Transverse colon (tissue), 4 donors: ENCODE data around the gene AQP7. TPM values are rescaled to one million over a fixed set of nuclear protein-coding genes. Genes with fewer than 3 reads are reported as not detected.

Experiments used
- DNase-seq: peaks from one replicate; pipeline ENCODE4 v3.0.0-alpha.2; 2019
- H3K27ac ChIP-seq, 4 donors: fragments of 200-600 bp; sonication (generic); 2 replicates each; pipeline ENCODE4 v1.5.1; 2016 to 2018; ENCODE audit warnings: inconsistent platforms in 4 of 4
- H3K27me3 ChIP-seq: fragments of 200-600 bp; sonication (generic); 2 replicates; pipeline ENCODE4 v1.5.1; 2017; ENCODE audit warnings: inconsistent platforms
- H3K36me3 ChIP-seq, 4 donors: fragments of 200-600 bp; sonication (generic); 2 replicates each; pipeline ENCODE4 v1.5.1; 2017 to 2019; ENCODE audit warnings: inconsistent platforms in 4 of 4
- H3K4me1 ChIP-seq, 4 donors: fragments of 200-600 bp; sonication (generic); 2 replicates each; pipeline ENCODE4 v1.5.1; 2017 to 2020; ENCODE audit warnings: inconsistent platforms in 4 of 4
- H3K4me3 ChIP-seq, 4 donors: fragments of 200-600 bp; sonication (generic); 1 replicate in 1 of 4; 2 replicates in 3 of 4; pipeline versions ENCODE4 v1.5.1 to v1.6.1; 2017 to 2019; ENCODE audit warnings: inconsistent platforms in 4 of 4
- H3K9me3 ChIP-seq, 2 donors: fragments of 200-600 bp; sonication (generic); 2 replicates each; pipeline ENCODE4 v1.5.1; 2017 to 2019; ENCODE audit warnings: inconsistent platforms in 2 of 2
- EP300 ChIP-seq: sonication (generic); formaldehyde crosslinking; IDR thresholded peaks from one replicate; pipeline ENCODE4 v1.6.1; 2017; ENCODE audit warnings: antibody characterized with exemption, low read depth
- POLR2A ChIP-seq: fragments of 450-650 bp; IDR thresholded peaks from one replicate; pipeline ENCODE4 v1.6.1; 2016; ENCODE audit warnings: antibody characterized with exemption, mild to moderate bottlenecking, moderate library complexity
- POLR2AphosphoS5 ChIP-seq, 3 donors: sonication (generic); formaldehyde crosslinking; IDR thresholded peaks; one replicate each; pipeline ENCODE4 v1.6.1; 2016; ENCODE audit warnings: antibody characterized with exemption in 3 of 3
- WGBS, 2 donors: methylation state at CpG; one replicate each; pipeline ENCODE4 v1.1.5; 2018; ENCODE audit warnings: low coverage in 1 of 2; 5-methylcytosine and 5-hydroxymethylcytosine counted together
- in situ Hi-C, 4 donors: fragments of 200-750 bp; cut with MboI; loops; one replicate each; pipeline versions ENCODE4 v1.15.0 to v1.15.1; 2017; ENCODE audit warnings: low sequenced_read_pairs in 3 of 4, low pct_ligation_motif_present in 1 of 4, low pct_unique_long_range_greater_than_20kb in 1 of 4
- intact Hi-C: fragments of 100-400 bp; cut with DNase I; formaldehyde crosslinking; loops from one replicate; pipeline ENCODE4 v1.15.1; 2023; ENCODE audit warnings: low total_unique reads
- total RNA-seq, 4 donors: library from RNA; depleted of rRNA; stranded (reverse); fragments of >200 nt; gene quantifications; one replicate each; pipeline ENCODE4 v1.1.0, GENCODE V29; 2016
- TF ChIP-seq, protein P1 (sequence below), 5 experiments: fragments of 200-600 bp in 3 of 5; fragments of 450-650 bp in 2 of 5; sonication (generic) in 3 of 5; IDR thresholded peaks; 1 replicate in 2 of 5; 2 replicates in 3 of 5; pipeline ENCODE4 v1.5.1; 2016 to 2017; ENCODE audit warnings: antibody characterized with exemption in 5 of 5, inconsistent platforms in 3 of 5, mild to moderate bottlenecking in 2 of 5, moderate library complexity in 1 of 5

Gene AQP7
- total RNA-seq, 4 donors from 2014 or later, result 11.9 to 207 (median 27.7) TPM

DNA sequence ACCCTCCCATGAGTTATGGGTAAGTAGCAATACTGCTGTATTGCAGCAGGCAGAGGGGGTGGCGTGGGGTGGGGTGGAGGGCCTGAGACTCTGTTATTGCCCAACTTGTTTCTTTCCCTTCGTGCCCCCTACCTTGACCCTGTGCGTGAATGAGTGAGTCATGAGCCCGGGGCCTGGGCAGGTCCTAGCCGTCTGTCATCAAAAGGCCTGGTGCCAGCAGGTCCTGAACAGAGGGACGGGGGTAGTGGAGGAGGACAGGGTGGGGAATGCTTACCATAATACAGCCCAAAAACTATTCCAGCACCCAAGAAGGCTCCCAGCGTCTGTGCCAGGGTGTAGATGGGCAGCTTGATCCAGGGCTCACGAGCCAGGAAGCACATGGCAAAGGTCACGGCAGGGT lies 40.7 kb upstream of the AQP7 start:
- H3K9me3 ChIP-seq, result no peaks in the 10 kb centered on the region
- intact Hi-C loops (no loop called here), in situ Hi-C loops (no loop called here)
- no peaks in the 10 kb centered on the region for H3K27me3 ChIP-seq
- peaks cover 6 to 36% (median 16%) of the 10 kb centered on the region in 4 donors for H3K4me1 ChIP-seq
- H3K4me3 ChIP-seq, result no peak overlapping the region
- H3K27ac ChIP-seq, result no peak overlapping the region
- TF ChIP-seq POLR2AphosphoS5 (IDR thresholded peaks at IDR 0.05) (no peak), POLR2A (no peak), EP300 (no peak)
- TF ChIP-seq, protein P1, sequence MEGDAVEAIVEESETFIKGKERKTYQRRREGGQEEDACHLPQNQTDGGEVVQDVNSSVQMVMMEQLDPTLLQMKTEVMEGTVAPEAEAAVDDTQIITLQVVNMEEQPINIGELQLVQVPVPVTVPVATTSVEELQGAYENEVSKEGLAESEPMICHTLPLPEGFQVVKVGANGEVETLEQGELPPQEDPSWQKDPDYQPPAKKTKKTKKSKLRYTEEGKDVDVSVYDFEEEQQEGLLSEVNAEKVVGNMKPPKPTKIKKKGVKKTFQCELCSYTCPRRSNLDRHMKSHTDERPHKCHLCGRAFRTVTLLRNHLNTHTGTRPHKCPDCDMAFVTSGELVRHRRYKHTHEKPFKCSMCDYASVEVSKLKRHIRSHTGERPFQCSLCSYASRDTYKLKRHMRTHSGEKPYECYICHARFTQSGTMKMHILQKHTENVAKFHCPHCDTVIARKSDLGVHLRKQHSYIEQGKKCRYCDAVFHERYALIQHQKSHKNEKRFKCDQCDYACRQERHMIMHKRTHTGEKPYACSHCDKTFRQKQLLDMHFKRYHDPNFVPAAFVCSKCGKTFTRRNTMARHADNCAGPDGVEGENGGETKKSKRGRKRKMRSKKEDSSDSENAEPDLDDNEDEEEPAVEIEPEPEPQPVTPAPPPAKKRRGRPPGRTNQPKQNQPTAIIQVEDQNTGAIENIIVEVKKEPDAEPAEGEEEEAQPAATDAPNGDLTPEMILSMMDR (IDR thresholded peaks at IDR 0.05), result no peak
- WGBS, 2 donors, result 82 to 91% methylated on average over 2 to 9 of the region's 9 CpGs
- no peak for DNase-seq
- no peaks in the 10 kb centered on the region for H3K36me3 ChIP-seq

DNA sequence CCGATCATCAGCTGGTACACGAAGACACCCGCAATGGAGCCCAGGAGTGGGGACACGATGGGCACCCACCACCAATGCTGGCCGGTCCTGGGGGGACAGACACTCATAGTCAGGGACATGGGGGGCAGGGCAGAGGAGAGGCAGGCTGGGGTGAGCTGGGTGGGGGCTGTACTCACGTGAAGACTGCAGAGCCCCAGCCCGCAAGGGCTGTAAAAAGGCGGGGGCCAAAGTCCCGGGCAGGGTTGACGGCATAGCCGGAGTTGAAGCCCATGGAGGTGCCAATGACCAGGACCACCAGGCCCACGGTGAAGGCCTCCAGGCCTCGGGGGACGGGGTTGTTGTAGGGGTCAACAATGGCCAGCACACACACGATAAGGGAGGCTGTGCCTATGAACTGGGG lies 39.8 kb upstream of the AQP7 start:
- H3K27ac ChIP-seq, result no peak overlapping the region
- no peaks in the 10 kb centered on the region for H3K36me3 ChIP-seq
- TF ChIP-seq POLR2A, result no peak
- no peak for TF ChIP-seq EP300
- TF ChIP-seq, protein P1 (IDR thresholded peaks at IDR 0.05), result no peak
- no peak for TF ChIP-seq POLR2AphosphoS5 (IDR thresholded peaks at IDR 0.05)
- in situ Hi-C loops (no loop called here), intact Hi-C loops (no loop called here)
- H3K27me3 ChIP-seq, result no peaks in the 10 kb centered on the region
- peaks cover 4 to 27% (median 11%) of the 10 kb centered on the region in 4 donors for H3K4me1 ChIP-seq
- no peak for DNase-seq
- no peak overlapping the region for H3K4me3 ChIP-seq
- H3K9me3 ChIP-seq, result no peaks in the 10 kb centered on the region
- 95% methylated on average over 9 of the region's 15 CpGs; no CpG with 5 or more reads in 1 of the 2 donors for WGBS, 2 donors

- no peak for DNase-seq
These were observed 38.2 kb upstream of the AQP7 start for GRCh38 chr9:33440609-33441008.

GRCh38 chr9:33440204-33440603 lies 37.8 kb upstream of the AQP7 start:
- peaks cover 0 to 8% (median 0%) of the 10 kb centered on the region in 4 donors for H3K4me1 ChIP-seq
- WGBS, 2 donors, result 88 to 91% methylated on average over 6 to 7 of the region's 7 CpGs
- DNase-seq, result no peak
- H3K27me3 ChIP-seq, result no peaks in the 10 kb centered on the region
- H3K4me3 ChIP-seq, result no peak overlapping the region
- no peak overlapping the region for H3K27ac ChIP-seq
- H3K36me3 ChIP-seq, result no peaks in the 10 kb centered on the region
- intact Hi-C loops (no loop called here), in situ Hi-C loops (no loop called here)
- no peaks in the 10 kb centered on the region for H3K9me3 ChIP-seq
- TF ChIP-seq, protein P1 (IDR thresholded peaks at IDR 0.05), result no peak
- no peak for TF ChIP-seq EP300
- no peak for TF ChIP-seq POLR2AphosphoS5 (IDR thresholded peaks at IDR 0.05)

More at GRCh38 chr9:33440609-33441008, 38.2 kb upstream of the AQP7 start:
- H3K27me3 ChIP-seq, result no peaks in the 10 kb centered on the region
- no peaks in the 10 kb centered on the region for H3K9me3 ChIP-seq
- TF ChIP-seq POLR2A, result no peak
- TF ChIP-seq EP300, result no peak
- no peak for TF ChIP-seq POLR2AphosphoS5 (IDR thresholded peaks at IDR 0.05)
- TF ChIP-seq, protein P1 (IDR thresholded peaks at IDR 0.05), result no peak
- in situ Hi-C loops (no loop called here), intact Hi-C loops (no loop called here)
- no peaks in the 10 kb centered on the region for H3K36me3 ChIP-seq
- 100% methylated on average over 1 of the region's 1 CpG; no CpG with 5 or more reads in 1 of the 2 donors for WGBS, 2 donors
- H3K4me3 ChIP-seq, result no peak overlapping the region
- H3K4me1 ChIP-seq, result peaks cover 0 to 12% (median under 1%) of the 10 kb centered on the region in 4 donors
- no peak overlapping the region for H3K27ac ChIP-seq
